Activated B cell treated with CpG ODN at 0.5 μM for 24 hours (primary cell): ENCODE results near the gene MCM3AP. TPM values are rescaled to one million over a fixed set of nuclear protein-coding genes. Genes with fewer than 3 reads are reported as not detected.

Experiments used
- ATAC-seq: fragments of 200-7000 bp; cut with Tn5 transposase; one replicate; pipeline ENCODE4 v1.10.0; 2021; ENCODE audit warnings: low read depth, mild to moderate bottlenecking, moderate library complexity
- CTCF ChIA-PET: fragments of 350-600 bp; sonication (Branson Sonifier 250); formaldehyde crosslinking; loops from one replicate; lab custom pipeline; 2021; ENCODE audit warnings: antibody characterized with exemption; lab: Charles Lee
- POLR2A ChIA-PET: fragments of 350-600 bp; sonication (Branson Sonifier 250); formaldehyde crosslinking; loops from one replicate; lab custom pipeline; 2021; ENCODE audit warnings: antibody characterized with exemption; lab: Charles Lee
- DNase-seq: peaks from one replicate; pipeline ENCODE4 v3.0.0; 2022
- H3K27ac Mint-ChIP-seq: one replicate; pipeline ENCODE4 v1.8.0; 2020; ENCODE audit warnings: mixed read lengths
- H3K27me3 Mint-ChIP-seq: one replicate; pipeline ENCODE4 v1.8.0; 2021; ENCODE audit warnings: mixed read lengths
- H3K36me3 Mint-ChIP-seq: one replicate; pipeline ENCODE4 v1.8.0; 2021; ENCODE audit warnings: low read depth, mixed read lengths
- H3K4me1 Mint-ChIP-seq: one replicate; pipeline ENCODE4 v1.8.0; 2021; ENCODE audit warnings: mixed read lengths
- H3K4me3 Mint-ChIP-seq: one replicate; pipeline ENCODE4 v1.8.0; 2020; ENCODE audit warnings: mild to moderate bottlenecking, mixed read lengths
- H3K9me3 Mint-ChIP-seq: one replicate; pipeline ENCODE4 v1.8.0; 2020; ENCODE audit warnings: mixed read lengths
- intact Hi-C: fragments of 100-400 bp; cut with micrococcal nuclease; formaldehyde crosslinking; loops from one replicate; pipeline ENCODE4 v1.15.1; 2024
- total RNA-seq: library from RNA; stranded (reverse); gene quantifications from 2 replicates; pipeline ENCODE4 v1.2.3, GENCODE V29; 2022
- TF ChIP-seq, protein P1 (sequence below): fragments of 200-600 bp; IDR thresholded peaks from one replicate; pipeline ENCODE4 v1.8.0; 2022; ENCODE audit warnings: antibody characterized with exemption, mild to moderate bottlenecking

MCM3AP gene
- total RNA-seq, 1 donor from 2014 or later: 147 TPM

DNA sequence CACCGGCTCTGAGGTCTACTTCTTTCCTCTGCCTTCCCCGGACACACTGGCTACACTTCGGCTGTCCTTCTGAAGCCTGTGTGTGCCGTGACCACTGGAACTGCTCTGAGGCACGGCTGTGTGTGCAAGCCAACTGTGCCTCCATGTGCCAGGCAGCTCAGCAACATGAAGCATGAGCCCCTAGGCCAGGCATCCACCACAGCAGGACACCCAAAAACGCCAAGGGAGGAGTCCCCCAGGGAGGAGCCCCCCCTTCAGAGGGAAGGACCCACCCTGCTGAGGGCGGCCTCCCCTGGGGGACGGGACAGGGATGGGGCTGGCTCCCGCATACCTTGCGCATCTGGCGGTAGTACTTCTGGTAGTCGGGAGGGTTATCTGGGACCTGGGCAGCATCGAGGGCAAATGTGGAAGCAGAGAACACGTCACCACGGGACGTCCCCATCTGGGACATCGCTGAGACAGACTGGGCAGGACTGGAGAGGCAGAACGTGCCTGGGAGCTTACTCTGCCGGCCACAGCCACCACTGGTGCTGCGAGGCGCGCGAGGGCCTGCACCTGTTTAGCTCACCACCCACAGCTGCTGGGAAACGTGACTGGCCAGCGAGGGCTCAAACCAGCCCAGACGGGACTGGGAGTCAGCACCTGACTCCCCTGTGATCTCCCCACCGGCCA, 77.4 kb downstream of the MCM3AP start:
- Mint-ChIP-seq H3K9me3 (no peaks in the 10 kb centered on the region), H3K27me3 (no peaks in the 10 kb centered on the region), H3K36me3 (peaks cover 73% of the 10 kb centered on the region), H3K4me3 (no peak overlapping the region), H3K27ac (no peak overlapping the region), H3K4me1 (no peaks in the 10 kb centered on the region)
- DNase-seq (no peak), ATAC-seq (no peak)
- TF ChIP-seq, protein P1, sequence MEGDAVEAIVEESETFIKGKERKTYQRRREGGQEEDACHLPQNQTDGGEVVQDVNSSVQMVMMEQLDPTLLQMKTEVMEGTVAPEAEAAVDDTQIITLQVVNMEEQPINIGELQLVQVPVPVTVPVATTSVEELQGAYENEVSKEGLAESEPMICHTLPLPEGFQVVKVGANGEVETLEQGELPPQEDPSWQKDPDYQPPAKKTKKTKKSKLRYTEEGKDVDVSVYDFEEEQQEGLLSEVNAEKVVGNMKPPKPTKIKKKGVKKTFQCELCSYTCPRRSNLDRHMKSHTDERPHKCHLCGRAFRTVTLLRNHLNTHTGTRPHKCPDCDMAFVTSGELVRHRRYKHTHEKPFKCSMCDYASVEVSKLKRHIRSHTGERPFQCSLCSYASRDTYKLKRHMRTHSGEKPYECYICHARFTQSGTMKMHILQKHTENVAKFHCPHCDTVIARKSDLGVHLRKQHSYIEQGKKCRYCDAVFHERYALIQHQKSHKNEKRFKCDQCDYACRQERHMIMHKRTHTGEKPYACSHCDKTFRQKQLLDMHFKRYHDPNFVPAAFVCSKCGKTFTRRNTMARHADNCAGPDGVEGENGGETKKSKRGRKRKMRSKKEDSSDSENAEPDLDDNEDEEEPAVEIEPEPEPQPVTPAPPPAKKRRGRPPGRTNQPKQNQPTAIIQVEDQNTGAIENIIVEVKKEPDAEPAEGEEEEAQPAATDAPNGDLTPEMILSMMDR: no peak
- POLR2A ChIA-PET: no interaction called here
- CTCF ChIA-PET: no interaction called here
- intact Hi-C loops: no loop called here

DNA sequence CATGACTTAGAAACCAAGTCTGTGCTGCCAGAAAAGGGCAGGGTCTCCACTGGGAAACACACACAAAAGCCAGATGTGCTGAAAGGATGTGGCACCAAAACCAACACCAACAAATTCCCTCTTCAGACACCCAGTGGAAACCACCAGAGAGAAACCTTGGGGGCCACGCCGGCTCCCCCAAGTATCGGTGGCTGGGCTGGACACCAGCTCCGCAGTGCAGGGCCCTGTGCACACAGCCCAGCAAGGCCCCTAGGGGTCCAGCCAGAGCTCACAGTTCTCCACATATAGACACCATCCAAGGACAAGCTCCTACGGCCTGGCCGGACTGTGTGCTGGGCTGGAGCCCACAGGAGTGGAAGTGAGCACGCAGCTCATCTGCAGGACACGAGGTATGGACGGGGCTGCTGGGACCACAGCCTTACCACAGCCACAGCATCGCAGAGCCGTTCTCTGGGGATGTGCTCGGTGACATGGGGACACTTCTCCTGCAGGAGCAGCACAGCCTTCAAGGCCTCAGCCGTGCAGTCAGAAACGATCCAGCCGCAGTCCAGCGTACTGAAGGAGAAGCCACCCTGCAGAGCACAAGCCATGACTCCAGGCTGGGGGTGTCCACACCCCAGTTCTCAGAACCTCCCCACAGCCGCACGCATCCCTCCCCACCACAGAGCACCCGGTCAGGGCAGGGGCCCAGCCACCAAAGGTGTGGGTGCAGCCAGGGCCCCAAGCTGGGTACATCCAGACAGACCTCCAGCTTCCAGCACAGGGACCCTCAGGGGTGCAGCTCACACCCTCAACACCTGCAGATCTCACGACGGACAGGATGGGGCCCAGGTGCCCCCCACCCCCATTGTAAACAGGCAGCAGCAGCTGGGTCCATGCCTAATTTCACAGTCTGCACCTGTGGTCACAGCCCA, 78.1 kb downstream of the MCM3AP start:
- Mint-ChIP-seq H3K27me3 (no peaks in the 10 kb centered on the region), H3K4me1 (no peaks in the 10 kb centered on the region), H3K36me3 (peaks cover 76% of the 10 kb centered on the region), H3K27ac (no peak overlapping the region), H3K9me3 (no peaks in the 10 kb centered on the region), H3K4me3 (no peak overlapping the region)
- ATAC-seq: no peak
- TF ChIP-seq, protein P1: no peak
- POLR2A ChIA-PET: no interaction called here
- CTCF ChIA-PET: no interaction called here
- no peak for DNase-seq
- intact Hi-C loops: no loop called here

DNA sequence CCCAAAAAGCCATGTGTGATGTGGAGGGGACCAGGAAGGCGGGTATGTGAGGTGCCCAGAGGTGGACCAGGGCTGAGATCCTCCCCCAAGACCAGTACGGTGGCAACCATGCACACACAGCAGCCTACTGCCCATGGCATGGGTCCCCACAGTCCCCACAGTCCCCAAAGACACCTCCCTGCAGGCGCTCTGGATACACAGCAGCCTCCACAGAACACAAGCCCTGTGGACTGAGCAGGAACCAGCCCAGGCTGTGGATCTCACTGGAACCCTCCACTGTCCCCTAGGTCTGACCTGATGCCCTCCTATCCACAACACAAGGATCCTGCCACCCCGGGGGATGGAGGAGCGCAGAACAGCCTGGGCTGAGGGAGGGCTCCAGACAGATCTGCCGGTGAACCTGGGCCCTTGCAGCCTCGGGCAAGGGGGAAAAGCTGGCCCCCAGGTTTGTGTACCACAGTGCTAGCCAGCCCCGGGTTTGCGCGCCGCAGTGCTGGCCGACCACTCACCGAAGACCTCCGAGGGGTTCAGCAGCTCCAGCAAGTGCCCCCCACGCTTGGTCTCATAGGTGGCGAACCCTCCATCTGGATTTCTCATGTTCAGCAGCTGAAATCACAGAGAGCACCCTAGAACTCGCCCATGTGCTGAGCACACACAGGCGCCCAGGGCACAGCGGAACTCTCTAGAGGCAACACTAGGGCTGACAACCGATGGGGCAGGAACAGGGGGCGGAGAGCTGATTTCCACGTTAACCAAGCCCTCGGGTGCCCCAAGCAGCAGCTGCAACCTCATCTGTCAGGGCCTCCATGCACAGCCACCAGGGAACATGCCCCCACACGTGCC, 79.0 kb downstream of the MCM3AP start:
- ATAC-seq (no peak), DNase-seq (no peak)
- CTCF ChIA-PET: no interaction called here
- intact Hi-C loops: no loop called here
- no peak overlapping the region for H3K27ac Mint-ChIP-seq
- H3K4me3 Mint-ChIP-seq: no peak overlapping the region
- H3K36me3 Mint-ChIP-seq: peaks cover 73% of the 10 kb centered on the region
- no peaks in the 10 kb centered on the region for H3K9me3 Mint-ChIP-seq
- H3K4me1 Mint-ChIP-seq: no peaks in the 10 kb centered on the region
- POLR2A ChIA-PET: no interaction called here
- TF ChIP-seq, protein P1: no peak
- no peaks in the 10 kb centered on the region for H3K27me3 Mint-ChIP-seq

DNA sequence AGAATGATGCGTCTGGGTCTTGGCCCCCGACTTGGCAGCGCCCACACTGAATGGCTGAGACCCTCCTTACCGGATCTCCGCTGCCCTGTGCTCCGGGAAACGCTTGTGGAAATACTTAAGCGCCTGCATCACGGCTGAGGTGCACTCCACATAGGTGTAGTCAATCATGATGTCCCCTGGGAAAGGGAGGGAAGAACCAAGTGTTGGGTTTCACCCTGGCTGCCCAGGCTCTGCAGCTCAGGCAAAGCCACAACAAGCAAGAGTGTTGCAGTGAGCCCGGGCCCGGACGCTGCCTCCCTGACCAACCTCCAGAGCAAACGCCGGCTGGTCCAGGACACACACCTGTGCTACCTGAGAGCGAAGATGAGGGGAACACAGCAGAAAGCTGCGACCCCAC, 79.6 kb downstream of the MCM3AP start:
- DNase-seq: no peak
- POLR2A ChIA-PET: no interaction called here

More for the DNA sequence above, 79.6 kb downstream of the MCM3AP start:
- no peaks in the 10 kb centered on the region for H3K4me1 Mint-ChIP-seq
- TF ChIP-seq, protein P1: no peak
- H3K27me3 Mint-ChIP-seq: no peaks in the 10 kb centered on the region
- H3K4me3 Mint-ChIP-seq: no peak overlapping the region
- intact Hi-C loops: no loop called here
- no peak overlapping the region for H3K27ac Mint-ChIP-seq
- H3K36me3 Mint-ChIP-seq: peaks cover 73% of the 10 kb centered on the region
- no peaks in the 10 kb centered on the region for H3K9me3 Mint-ChIP-seq
- no peak for ATAC-seq
- CTCF ChIA-PET: no interaction called here
